HG03097 (cell line): Measurements from ENCODE around the gene SLC6A3.

Experiments
- ATAC-seq: cut with Tn5 transposase; IDR thresholded peaks from one replicate; pipeline ENCODE4 v1.9.1; 2021; ENCODE audit not compliant: unreplicated experiment, low FRiP score

Gene SLC6A3

DNA sequence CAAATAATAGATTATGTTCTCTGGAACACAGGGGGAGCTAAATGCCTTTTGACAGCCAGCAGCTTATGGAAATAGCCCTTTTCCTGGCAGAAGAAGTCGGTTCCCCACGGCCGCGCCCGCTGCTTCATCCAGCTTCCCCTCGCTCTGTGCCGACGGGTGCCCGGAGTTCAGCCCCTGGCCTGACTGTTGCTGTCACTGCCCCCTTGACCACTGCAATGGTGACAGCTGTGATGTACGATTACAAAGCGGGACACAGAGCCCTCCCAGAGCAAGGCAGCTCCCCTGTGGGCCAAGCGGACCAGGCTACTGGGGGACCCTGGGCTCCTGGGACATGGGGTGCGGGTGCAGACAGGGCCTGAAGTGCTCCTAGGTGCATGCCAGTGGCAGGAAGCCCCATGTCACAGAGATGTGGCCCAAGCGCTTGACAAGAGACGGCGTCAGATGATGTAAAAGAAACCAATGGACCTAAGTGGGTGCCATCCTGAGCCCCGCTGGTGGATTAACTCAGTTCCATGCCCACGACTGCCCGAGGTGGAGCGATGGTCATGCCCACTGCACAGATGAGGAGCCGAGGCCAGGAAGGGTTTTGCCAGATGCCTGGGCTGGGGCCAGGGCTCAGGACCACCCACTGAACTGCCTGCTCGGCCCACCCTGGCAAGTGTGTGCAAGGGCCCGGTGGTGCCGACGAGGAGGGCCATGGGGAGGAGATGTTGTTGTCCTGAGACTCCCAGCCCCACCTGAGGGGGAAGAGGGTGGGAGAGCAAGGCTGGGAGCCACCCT lies 87.1 kb downstream of the SLC6A3 start:
- ATAC-seq = no peak

DNA sequence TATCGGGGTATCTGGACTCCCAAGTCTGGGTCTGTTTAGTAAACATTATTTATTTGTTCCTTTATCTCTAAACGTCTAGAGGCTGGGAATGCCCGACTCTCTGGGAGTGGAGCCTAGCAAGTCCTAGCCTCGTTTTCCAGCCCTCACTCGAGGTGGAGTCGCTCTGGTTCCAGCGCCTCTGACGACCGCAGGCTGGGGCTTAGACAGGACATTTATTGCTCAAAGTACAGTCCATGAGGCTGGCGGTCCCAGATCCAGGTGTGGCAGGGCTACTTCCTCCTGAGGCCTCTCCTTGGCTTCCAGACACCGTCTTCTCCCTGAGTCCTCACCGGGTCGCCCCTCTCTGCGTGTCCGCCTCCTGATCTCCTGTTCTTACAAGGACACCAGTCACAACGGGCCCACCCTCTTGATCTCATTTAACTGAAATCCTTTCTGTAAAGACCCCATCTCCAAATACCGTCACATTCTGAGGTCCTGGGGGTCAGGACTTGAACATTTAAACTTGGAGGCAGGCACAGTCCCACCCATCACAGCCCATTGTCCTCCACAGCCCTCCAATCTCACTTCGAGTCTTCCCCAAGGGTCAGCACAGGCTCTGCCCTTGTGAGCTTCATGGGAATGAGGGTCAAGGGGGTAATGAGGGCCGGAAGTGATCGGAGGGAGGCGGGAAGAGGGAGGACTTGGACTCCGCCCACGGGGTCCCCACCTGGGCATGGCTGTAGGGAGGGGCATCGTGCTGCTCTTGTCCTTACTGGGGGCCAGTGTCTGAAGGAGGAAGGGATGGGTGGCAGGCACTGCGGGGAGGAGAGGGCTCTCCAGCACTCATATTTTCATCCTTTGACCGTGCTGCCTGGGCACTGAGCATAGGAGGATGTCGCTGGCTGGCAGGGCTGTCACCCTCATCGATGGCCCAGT lies 88.1 kb downstream of the SLC6A3 start:
- no peak for ATAC-seq

DNA sequence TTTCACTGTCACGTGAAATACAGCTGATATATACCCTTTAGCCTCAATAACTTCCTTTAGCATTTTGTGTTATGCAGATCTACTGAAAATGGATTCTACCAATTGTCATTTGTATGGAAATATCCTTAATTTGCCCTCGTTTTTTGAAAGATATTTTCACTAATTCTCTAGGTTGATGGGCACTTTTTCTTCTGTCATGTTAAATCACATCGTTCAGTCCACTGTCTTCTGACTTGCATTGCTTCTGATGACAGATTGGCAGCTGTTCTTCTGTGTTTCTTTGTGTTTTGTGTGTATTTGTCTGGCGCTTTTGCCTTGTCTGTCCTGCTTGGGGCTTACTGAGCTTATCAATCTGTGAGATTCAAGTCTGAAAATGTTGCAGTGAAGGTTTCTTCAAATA lies 90.7 kb downstream of the SLC6A3 start:
- no peak for ATAC-seq

DNA sequence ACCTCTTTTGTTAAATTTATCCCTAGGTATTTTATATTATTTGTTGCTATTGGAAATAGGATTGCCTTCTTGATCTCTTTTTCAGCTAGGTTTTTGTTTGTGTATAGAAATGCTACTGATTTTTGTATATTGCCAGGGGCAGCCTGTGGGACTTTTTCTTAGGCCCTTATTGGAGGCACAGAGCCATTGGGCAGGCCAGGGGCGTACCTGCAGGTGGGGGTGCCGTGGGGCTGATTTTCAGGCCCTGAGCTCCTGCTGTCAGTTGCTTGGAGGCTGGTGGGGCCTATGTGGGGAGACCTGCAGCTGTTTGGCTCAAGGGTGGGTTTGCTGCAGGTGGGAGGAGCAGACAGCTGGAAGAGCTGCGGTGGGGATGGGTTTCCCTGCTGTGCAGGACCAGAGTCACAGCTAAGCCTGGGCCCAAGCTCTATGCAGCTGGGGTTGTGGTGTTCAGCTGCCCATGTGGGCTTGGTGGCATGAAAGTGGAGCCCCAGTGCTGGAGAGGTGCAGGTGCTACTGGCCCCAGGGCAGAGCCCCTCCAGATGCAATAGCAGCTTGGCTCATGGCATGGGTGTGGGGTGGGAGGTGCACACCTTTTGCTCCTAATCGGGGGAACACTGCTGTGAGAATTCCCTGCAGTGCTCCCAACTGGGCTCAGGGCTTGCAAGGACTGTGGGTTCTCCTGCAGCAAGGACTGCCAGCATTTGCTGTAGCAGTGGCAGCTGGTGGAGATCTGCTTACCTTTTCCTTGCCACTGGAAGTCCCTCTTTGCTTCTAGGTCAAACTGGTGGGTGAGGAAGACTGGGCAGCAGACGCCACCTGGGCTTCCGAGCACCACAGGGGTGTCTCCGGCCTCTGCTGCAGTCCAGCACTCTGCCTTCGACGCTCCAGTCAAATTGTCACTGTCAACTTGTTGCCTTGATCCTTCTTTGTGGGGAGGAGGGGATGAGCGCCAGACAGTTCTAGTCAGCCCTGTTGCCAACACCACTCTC lies 92.7 kb downstream of the SLC6A3 start:
- no peak for ATAC-seq

DNA sequence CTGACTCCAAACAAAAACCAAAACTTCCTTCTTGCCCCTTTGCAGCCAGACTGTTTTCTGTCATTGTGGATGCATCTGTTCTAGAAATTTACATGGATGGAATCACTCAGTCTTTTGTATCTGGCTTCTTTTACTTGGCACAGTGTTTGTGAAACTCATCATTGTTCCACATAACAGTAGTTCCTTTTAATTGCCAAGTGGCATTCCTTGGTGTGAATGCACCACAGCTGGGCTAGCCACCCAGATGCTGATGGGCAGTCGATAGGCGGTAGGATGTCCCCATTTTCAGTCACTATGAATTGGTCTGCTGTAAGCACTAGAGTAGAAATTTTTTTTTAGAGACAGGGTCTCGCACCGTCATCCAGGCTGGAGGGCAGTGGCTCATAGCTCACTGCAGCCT lies 94.1 kb downstream of the SLC6A3 start:
- no peak for ATAC-seq

DNA sequence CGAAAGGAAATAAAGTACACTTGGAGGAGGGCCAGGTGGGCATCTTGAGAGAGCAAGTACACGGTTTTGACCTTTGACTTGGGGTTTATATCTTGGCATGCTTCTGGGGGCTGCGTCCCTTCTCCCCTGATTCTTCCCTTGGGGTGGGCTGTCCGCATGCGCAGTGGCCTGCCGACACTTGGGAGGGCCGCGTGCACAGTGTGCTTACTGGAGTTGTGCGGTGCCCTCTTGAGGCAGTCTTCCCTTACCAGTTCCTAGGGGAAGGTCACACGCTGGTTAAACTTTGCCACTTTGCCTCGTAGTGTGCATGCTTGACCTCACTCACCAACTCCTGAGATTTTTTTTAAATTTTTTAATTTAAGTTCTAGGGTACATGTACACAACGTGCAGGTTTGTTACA lies 96.0 kb downstream of the SLC6A3 start:
- ATAC-seq = no peak

DNA sequence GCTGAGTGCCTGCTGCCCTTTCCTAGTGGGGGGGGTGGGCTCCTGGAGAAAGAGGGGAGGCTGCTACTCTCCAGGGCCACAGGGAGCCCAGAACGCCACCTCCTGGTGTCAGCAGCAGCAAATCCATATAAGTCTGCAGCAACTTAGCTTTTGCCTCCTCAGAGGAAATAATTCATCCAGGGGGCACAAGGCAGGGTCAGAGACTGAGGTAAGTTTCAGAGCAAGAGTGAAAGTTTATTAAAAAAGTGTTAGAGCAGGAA lies 96.3 kb downstream of the SLC6A3 start:
- no peak for ATAC-seq

DNA sequence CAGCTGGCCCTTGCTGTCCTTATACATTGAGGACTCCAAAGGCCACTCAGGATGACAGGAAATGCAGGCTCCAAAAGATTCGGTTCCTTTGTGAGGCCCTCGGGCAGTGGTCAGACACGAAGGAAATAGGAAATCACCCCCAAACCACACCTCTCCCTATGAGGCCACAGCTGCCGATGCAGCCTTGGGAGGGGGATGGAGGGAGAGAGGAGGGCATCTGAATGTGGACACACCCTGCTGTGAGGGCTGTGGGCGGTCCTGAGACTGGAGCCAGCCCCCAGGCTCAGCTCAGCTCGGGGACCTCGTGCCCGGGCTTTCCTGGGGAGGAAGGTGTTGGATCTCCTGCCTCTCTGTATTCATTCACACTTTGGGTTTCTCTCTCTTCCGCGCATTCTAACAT lies 97.7 kb downstream of the SLC6A3 start:
- no peak for ATAC-seq

DNA sequence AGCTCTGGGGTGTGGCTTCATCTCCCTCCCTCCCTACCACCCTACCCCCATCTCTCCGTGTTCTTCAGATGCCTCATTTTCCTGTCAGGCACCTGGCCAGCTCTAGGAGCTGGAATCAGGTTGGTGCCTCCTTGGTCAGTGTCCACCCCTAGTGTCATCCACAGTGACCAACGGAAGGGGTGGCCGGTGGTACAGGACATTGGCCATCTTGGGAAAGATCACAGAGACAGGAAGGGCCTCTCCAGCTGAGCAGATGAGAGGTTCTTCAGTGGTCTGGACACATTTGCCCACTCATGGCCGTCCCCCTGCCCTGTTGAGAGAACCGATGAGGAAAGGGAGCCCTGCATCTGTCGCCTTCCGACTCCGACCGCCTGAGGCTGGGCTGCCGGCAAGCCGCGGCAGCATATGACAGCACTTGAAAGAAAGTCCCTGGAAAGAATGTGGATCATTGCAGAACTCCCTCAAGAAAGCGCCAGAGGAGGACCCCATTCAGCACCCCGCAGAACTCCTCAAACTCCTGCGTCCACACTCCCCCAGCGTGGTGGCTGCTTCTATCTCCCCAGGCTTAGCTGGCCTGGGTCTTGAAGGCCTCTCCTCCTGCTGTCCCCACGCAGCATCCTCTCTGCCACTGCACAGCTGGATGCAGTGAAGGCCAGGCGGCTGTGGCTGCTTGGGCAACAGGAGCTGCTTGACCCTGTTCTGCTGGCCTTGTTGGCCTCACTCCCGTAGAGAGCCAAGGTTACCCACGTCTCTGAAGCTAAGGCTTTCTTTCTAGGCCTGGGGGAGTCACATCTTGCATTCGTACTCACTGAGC lies 98.4 kb downstream of the SLC6A3 start:
- ATAC-seq = no peak

DNA sequence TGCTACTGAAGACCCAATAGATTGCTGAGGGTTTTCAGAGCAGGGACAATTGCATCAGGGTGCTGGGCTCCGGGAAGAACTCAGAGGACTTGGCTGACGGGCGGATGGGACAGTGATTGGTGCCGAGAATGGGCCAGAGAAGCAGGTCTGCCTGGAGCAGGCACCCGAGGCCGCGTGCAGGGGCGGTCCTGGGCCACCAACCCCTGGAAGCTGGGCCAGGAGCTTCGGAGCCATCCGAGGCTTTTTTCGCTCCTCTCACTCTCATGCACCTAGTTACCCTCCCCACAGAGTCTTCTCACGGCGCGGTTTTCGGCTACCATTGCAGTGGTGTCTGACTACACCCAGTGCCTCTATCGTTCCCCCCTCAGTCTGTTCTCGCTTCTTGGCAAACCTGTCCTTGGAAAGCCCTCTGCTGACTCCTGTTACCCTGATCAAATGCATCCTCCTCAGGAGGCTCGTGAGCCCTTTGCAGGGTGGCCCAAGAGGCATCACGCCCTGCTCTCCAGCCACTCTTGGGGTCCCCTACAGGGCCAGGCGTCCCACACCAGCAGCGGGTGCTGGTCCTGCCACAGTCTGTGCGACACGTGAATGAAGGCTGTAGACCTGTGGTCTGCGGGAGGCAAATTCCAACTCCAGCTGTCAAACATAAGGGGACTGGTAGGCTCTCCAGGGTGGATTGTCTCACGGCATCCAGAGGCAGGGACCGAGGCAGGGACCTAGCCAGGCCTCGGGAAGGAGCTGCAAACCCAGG lies 99.2 kb downstream of the SLC6A3 start:
- no peak for ATAC-seq

DNA sequence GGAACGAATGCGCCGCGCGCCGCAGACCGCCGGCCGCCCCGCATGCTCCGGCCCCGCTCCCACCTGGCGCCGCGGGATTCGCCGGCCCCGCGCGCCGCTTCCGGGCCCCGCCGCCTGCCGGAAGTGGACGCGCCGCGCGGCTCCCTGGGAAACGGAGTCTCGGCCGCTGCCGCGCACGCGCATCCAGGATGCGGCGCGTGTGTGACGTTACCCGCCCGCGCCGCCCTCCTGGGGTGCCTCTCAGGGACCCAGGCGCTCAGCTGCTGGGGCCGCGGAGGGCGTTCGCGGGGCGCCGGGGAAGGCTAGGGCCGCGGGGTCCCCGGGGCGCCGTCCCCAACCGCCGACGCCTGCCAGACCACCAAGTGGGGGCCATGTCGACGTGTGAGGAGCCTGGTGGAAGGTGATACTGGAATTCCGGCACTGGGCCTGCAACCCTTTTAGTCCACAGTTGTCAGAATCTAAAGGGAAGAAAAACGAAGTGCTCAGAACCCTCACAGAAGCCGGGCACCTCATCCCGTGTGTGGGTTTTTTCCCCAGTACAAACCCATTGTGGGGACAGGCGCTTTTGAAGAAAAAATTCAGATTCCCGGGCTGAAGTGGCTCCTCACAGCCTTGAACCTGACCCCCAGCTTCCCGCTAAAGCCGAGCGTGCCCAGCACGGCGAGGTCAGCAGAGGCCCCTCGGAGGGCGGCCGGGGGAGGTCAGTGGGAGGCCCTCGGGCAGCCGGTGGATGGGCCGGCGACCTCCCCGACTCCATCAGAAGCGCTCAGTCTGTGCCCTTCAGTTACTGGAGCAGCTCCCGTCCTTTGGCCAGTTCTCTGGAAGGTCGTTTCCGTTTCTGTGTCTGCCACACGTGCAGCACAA lies 100.0 kb downstream of the SLC6A3 start, which contains the start of gene CLPTM1L:
TSS of gene CLPTM1L (minus strand) at position 125 of the 864 bp plus-strand sequence. CDS start 258 bp downstream, outside the sequence.
- peak; percentile 67 for ATAC-seq

DNA sequence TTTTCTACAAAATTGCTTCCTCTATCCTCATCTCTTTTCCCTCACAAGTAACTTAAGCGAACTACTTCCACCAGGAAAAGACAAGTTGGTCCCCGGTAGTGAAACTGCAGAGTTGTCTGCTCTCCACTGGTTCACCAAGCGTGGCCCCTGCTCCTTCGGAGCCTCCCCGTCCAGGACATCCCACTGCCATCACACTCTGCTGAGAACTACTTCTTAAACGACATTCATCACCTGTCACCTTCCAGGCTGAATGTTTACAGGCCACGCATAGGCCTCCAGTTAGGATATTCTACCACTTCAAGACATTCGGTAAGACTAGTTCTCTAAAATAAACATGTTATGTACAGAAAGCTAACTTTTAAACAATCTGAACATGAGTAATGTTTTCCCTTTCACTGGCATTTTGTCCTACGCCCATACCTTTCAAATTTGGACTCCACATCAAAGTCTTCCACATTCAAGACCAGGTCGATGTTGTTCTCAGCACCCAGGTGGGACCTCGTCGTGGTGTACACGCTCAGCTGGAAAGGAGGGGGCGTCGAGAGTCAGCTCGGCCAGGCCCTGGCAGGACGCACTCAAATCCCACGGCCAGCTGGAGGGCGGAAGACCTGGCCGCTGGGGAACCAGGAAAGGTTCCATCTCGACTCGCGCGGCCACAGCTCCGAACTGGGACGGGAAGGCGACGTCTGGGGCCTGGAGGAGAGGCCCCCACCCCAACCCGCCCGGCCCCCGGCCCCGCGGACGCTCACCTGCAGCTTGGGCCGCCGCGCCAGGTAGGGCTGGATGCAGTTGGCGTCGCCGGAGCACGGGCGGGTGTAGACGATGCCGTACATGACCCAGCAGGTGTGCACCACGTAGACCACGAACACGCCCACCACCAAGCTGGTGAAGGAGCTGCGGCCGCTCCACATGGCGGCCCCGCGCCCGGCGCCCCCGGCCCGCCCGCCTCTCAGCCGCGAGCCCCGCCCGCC lies 101.0 kb downstream of the SLC6A3 start:
- peak; percentile 12 for ATAC-seq

DNA sequence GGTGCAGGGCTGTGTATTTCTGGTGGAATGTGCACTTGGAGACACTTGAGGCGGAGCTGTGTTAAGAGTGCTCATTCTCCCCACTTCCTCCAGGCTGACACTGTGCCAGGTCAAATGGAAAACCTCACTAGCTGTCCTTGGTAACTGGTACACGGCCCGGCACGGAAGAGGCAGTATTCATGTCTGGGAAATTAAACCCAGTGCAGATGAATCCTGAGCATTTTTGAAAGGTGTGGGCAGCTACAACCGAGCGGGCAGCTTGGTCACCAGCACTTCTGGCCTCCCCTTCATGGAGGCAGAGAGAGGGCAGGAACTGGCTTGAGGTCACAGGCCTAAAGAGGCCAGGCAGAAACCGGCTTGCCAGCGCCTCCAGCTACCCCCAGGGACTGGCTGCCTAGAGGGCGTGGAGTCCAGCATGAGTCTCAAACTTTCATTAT lies 101.9 kb downstream of the SLC6A3 start:
- no peak for ATAC-seq
